ENCODE results near the gene B3GALT6.
"Not testable (repeated sequence)": the region's sequence is repeated elsewhere in the genome, so short reads cannot be mapped to it uniquely, and the experiment has no call there.

The B3GALT6 gene

GRCh38 chr1:1232208-1232795 lies at the start of gene B3GALT6:
Gene B3GALT6 (plus strand): TSS chr1:1232237. CDS start chr1:1232279, 42 bp downstream.
- no peak for DNase-seq

- DNase-seq: peak; percentile 34
These were observed 49.4 kb upstream of the B3GALT6 start for GRCh38 chr1:1182491-1183220.

- no peak for DNase-seq
These were observed 48.8 kb upstream of the B3GALT6 start for GRCh38 chr1:1183221-1183747.

GRCh38 chr1:1183833-1184775 lies 47.9 kb upstream of the B3GALT6 start:
- DNase-seq: no peak

GRCh38 chr1:1185101-1185765 lies 46.8 kb upstream of the B3GALT6 start:
- no peak for DNase-seq

- no peak for DNase-seq
These were observed 44.1 kb upstream of the B3GALT6 start for GRCh38 chr1:1187938-1188337.

- DNase-seq: no peak
These were observed 42.9 kb upstream of the B3GALT6 start for GRCh38 chr1:1189111-1189510.

- DNase-seq: no peak
These were observed 40.3 kb upstream of the B3GALT6 start for GRCh38 chr1:1191734-1192133.

- no peak for DNase-seq
These were observed 37.3 kb upstream of the B3GALT6 start for GRCh38 chr1:1194723-1195122.

GRCh38 chr1:1195726-1196125 lies 36.3 kb upstream of the B3GALT6 start:
- DNase-seq: not testable (repeated sequence)

GRCh38 chr1:1196431-1197187 lies 35.4 kb upstream of the B3GALT6 start:
- no peak for DNase-seq

- no peak for DNase-seq
These were observed 34.9 kb upstream of the B3GALT6 start for GRCh38 chr1:1197188-1197500.

GRCh38 chr1:1197551-1198422 lies 34.2 kb upstream of the B3GALT6 start:
- no peak for DNase-seq

- no peak for DNase-seq
These were observed 33.5 kb upstream of the B3GALT6 start for GRCh38 chr1:1198423-1199140.

GRCh38 chr1:1199141-1199960 lies 32.7 kb upstream of the B3GALT6 start:
- no peak for DNase-seq

- DNase-seq: no peak
These were observed 31.8 kb upstream of the B3GALT6 start for GRCh38 chr1:1199961-1200875.

- peak; percentile 38 for DNase-seq
These were observed 30.9 kb upstream of the B3GALT6 start for GRCh38 chr1:1200876-1201810.
